ENCODE measurements around the gene PRDX1.
"Not testable (repeated sequence)": the region's sequence is repeated elsewhere in the genome, so short reads cannot be mapped to it uniquely, and the experiment has no call there.

Gene PRDX1

DNA sequence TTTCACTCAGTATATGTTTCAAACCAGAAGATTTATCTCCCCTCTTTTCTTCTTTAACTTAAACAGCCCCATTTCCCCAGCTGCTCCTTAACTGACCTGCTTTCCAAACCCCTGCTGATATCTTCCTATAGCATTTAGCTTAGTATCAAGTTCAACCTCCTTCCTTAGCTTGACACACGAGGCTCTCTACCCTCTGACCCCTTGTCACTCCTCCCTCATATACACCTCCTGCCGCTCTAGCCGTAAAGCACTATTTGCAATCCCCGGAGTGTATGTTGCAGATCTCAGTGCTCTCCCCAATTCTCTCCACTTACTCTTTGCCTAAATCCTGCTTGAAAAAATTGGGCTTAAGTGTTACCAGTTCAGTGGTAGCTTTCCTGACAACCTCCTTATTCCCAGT lies 15.2 kb upstream of the PRDX1 start:
- DNase-seq (ENCODE audit: low read depth in 2 of 3, low spot score in 2 of 3): no peak

DNA sequence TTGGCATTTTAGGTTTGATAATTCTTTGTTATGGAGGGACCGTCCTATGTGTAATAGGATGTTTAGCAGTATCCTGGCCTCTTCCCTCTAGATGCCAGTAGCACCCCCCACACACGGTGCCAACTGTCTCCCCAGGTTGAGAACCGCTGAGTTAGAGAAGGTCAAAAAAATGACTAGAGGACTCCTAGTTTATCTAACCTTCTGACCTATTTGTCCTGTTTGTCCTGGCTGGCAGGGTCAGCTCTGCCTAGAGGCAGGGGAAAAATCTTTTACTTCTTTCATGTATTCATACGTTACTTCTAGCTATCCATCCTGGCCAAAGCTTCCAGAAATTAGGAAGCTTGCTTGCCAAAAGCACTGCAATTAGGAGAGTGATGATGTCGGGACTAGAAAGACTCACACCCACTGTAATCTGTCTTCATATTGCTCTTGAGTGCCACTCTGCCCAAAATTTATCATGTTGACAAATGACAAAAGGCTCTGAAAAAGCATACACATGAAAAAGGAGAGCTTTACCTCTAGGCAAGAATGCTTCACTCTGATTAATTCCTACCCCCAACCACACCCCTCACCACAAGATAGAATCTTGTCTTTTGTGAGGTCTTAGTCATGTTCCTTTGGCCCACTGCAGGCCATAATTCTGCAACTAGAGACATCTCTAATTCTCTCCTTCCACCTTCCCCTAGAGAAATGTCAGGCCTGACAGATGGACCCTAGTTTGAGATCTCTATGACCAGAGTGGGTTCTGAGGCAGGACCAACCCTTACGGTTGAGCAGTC lies 14.5 kb upstream of the PRDX1 start:
- DNase-seq (ENCODE audit: low read depth in 2 of 3, low spot score in 2 of 3): no peak

DNA sequence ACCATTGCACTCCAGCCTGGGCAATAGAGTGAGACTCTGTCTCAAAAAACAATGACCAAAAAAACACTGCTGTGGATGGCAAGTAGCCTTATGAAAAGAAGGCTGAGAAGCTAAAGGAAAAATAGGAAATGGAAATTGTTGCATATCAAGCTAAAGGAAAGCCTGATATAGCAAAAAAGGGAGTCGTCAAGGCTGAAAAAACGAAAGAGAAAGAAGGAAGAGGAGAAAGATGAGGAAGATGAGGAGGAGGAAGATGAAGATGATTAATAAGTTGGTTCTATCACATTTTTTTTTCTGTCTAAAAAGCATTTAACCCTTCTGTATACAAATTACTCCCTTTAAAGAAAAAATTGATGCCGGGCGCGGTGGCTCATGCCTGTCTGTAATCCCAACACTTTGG lies 10.2 kb upstream of the PRDX1 start:
- DNase-seq (ENCODE audit: low read depth in 2 of 3, low spot score in 2 of 3): no peak

DNA sequence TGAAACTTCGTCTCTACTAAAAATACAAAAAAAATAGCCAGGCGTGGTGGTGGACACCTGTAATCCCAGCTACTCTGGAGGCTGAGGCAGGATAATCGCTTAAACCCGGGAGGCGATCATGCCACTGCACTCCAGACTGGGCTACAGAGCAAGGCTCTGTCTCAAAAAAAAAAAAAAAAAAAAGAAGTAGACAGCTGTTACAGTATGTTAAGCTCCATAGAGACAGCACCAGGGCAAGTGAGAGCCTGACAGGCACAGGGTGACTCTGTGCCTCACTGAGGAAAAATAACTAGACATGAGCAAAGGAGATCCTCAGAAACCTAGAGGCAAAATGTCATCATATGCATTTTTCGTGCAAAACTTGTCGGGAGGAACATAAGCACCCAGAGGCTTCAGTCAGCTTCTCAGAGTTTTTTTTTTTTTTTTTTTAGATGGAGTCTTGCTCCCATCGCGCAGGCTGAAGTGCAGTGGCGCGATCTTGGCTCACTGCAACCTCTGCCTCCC lies 9.0 kb upstream of the PRDX1 start:
- no peak for DNase-seq (ENCODE audit: low read depth in 2 of 3, low spot score in 2 of 3)

DNA sequence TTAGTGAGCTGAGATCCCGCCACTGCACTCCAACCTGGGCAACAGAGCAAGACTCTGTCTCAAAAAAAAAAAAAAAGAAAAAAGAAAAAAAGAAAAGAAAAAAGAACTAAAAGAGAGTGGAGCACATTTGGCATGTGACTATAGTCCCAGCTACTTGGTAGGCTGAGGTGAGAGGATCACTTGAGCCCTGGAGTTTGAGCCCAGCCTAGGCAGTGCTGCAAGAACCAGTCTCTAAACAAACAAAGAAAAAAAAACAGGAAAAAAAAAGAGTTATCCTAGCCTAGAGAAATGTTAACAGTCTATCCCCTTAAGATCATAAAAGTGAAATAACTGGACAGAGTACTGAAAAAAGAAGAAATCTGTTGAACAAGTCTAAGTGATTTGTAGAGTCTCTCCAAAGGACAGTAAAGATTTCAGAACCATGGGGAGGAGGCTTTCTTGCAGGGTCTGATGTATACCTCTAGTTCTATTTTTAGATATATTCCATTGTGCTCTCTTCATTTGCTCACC lies 4.5 kb upstream of the PRDX1 start:
- DNase-seq (ENCODE audit: low read depth in 2 of 3, low spot score in 2 of 3): no peak

DNA sequence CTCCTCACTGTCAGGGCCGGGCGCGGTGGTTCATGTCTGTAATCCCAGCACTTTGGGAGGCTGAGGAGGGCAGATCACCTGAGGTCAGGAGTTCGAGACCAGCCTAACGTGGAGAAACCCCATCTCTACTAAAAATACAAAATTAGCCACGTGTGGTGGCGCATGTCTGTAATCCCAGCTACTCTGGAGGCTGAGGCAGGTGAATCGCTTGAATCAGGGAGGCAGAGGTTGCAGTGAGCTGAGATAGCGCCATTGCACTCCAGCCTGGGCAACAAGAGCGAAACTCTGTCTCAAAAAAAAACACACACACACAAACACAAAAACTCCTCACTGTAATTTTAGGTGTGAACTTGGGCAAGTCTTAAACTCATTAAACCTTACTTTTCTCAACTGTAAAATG lies 2.3 kb upstream of the PRDX1 start:
- not testable (repeated sequence) for DNase-seq (ENCODE audit: low read depth in 2 of 3, low spot score in 2 of 3)

DNA sequence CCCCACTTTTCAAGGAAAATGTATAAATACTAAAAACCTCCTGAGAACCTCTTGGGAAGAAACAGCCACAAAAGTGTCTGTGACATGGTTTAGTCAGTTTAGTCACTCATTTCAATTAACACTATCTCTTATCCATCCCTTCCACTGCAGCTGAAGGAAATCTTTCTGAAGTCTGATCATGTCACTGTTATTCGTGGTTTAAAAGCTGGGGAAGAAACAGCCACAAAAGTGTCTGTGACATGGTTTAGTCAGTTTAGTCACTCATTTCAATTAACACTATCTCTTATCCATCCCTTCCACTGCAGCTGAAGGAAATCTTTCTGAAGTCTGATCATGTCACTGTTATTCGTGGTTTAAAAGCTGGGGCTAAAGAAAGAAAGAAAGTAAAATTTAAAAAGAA lies 1.8 kb upstream of the PRDX1 start:
- not testable (repeated sequence) for DNase-seq (ENCODE audit: low read depth in 2 of 3, low spot score in 2 of 3)

DNA sequence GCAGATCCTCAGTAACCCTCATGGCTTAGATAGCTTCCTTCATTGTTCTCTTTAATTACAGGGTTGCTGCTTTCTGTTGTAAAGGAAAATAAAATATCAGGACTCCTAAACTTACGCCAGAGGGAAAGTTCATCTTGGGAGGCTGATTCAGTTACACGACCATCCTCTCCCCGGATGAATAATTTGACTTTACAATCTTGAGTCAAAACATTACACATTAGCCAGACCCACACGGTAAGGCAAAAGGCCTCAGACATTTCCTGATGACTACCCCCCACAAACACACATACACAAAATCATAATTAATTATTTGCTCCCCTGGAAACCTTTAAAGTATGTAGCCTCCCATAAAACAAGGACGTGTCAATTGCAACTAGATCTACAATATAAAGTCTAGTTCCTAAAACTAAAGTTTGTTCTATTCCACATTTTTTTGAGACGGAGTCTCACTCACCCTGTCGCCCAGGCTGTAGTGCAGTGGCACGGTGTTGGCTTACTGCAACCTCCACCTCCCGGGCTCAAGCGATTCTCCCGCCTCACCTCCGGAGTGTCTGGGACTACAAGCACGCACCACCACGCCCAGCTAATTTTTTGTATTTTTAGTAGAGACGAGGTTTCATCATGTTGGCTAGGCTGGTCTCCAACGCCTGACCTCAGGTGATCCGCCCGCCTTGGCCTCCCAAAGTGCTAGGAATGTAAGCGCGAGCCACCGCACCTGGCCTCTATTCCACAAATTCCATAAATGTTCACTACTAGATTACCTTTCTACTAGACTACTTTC lies 830 bp upstream of the PRDX1 start:
- DNase-seq (ENCODE audit: low read depth in 2 of 3, low spot score in 2 of 3): no peak

DNA sequence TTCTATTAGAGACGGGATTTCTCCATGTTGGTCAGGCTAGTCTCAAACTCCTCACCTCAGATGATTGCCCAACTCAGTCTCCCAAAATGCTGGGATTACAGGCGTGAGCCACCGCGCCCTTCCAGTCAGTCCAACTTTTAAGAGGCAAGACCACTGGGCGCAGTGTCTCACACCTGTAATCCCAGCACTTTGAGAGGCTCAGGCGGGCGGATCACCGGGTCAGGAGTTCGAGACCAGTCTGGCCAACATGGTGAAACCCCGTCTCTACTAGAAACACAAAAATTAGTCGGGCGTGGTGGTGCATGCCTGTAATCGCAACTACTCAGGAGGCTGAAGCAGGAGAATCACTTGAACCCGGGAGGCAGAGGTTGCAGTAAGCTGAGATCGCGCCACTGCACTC lies 1.9 kb downstream of the PRDX1 start:
- DNase-seq (ENCODE audit: low read depth in 2 of 3, low spot score in 2 of 3): not testable (repeated sequence)

DNA sequence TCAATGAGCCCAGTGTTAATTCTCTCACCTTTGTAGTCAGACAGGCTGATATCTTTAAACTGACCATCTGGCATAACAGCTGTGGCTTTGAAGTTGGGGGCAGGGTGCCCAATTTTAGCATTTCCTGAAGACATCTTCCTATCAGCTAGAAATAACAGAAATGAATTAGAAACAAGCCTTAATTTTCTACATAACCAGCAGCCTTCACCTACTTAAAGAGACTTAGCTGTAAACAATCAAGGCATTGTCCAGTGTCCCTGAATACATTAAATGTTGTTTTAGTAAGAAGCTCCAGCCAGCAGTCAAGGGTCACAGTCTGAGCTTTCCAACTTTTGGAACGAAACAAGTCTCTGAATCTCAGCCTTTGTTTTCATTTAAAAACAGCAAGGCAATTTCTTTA lies 2.8 kb downstream of the PRDX1 start:
- DNase-seq (ENCODE audit: low read depth in 2 of 3, low spot score in 2 of 3): no peak

DNA sequence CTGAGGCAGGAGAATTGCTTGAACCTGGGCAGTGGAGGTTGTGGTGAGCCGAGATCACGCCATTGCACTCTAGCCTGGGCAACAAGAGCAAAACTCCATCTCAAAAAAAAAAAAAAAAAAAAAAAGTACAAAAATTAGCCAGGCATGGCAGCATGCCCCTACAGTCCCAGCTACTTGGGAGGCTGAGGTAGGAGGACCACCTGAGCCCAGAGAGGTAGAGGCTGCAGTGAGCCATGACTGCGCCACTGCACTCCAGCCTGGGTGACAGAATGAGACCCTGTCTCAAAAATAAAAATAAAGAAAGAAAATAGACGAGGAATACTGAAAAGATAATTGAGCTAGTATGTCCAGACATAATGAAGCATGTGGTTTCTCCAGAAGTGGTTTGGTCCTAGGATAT lies 3.3 kb downstream of the PRDX1 start:
- DNase-seq (ENCODE audit: low read depth in 2 of 3, low spot score in 2 of 3): not testable (repeated sequence)

DNA sequence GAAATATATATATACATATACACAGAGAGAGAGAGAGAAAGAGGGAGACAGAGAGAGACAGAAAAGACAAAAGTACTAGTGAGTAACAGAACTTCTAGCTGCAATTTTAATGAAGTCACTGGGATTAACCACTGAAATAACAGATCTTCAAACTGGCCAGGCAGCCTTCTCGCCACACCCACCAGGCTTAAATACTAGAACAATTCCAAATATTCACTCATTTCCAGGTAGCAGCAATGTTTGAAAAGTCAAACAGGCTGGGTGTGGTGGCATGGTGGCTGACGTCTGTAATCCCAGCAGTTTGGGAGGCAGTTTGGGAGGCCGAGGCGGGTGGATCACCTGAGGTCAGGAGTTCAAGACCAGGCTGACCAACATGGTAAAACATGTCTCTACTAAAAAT lies 5.2 kb downstream of the PRDX1 start:
- DNase-seq (ENCODE audit: low read depth in 2 of 3, low spot score in 2 of 3): no peak

DNA sequence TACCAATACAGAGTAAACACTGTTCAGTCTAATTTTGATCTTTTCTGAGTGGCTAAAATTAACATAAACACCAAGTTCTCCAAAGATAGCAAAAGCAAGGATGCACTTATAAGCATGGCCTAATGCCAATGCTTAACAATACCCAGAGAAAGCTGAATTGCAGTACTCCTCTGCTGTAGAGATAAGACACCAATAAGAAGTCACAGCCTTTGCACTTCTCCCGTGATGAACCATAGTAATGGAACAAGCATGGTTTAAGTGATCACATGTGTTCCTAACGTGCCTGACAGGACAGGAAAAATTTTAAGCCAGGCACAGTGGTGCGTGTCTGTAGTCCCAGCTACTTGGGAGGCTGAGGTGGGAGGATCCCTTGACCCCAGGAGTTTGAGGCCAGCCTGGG lies 5.6 kb downstream of the PRDX1 start:
- no peak for DNase-seq (ENCODE audit: low read depth in 2 of 3, low spot score in 2 of 3)

DNA sequence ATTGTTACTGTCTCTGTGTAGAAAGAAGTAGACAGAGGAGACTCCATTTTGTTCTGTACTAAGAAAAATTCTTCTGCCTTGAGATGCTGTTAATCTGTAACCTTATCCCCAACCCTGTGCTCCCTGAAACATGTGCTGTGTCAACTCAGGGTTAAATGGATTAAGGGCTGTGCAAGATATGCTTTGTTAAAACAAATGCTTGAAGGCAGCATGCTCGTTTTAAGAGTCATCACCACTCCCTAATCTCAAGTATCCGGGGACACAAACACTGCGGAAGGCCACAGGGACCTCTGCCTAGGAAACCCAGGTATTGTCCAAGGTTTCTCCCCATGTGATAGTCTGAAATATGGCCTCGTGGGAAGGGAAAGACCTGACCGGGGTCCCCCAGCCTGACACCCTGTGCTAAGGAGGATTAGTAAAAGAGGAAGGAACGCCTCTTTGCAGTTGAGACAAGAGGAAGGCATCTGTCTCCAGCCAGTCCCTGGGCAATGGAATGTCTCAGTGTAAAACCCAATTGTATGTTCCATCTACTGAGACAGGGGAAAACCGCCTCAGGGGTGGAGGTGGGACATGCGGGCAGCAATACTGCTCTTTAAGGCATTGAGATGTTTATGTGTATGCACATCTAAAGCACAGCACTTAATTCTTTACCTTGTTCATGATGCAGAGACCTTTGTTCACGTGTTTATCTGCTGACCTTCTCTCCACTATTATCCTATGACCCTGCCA lies 8.0 kb downstream of the PRDX1 start:
- not testable (repeated sequence) for DNase-seq (ENCODE audit: low read depth in 2 of 3, low spot score in 2 of 3)

DNA sequence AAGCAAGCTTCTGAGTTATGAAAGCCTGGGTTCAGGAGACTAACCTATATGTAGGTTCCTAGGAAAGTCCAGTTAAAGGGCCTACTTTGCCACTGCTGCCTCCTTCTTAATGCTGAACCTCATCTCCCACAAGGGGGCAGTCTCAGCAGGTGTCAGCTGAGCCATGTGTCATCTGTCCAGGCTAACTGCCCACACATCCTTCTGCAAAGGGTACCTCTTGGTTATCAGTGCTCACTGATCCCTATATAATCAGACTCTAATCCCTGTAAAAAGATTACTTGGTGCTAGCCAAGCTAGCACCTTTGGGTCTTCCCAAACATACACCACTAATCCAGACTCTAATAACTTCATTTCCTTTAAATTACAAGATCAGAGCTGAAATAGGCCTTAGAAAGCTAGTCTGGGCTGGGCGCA lies 9.0 kb downstream of the PRDX1 start:
- no peak for DNase-seq (ENCODE audit: low read depth in 2 of 3, low spot score in 2 of 3)

DNA sequence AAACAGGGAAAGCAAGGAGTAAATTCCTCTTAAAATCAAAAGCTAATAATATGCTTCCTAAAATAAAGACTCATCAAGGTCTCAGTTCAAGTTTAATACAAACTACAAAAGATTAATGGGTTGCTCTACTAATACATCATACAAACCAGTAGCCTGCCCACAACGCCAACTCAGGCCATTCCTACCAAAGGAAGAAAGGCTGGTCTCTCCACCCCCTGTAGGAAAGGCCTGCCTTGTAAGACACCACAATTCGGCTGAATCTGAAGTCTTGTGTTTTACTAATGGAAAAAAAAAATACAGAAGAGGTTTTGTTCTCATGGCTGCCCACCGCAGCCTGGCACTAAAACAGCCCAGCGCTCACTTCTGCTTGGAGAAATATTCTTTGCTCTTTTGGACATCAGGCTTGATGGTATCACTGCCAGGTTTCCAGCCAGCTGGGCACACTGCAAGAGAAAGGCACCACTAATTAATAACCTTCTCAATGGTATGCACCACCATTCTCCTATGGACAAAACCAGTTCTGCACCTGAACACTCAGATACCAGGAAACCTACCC lies 10.6 kb downstream of the PRDX1 start:
- no peak for DNase-seq (ENCODE audit: low read depth in 2 of 3, low spot score in 2 of 3)

DNA sequence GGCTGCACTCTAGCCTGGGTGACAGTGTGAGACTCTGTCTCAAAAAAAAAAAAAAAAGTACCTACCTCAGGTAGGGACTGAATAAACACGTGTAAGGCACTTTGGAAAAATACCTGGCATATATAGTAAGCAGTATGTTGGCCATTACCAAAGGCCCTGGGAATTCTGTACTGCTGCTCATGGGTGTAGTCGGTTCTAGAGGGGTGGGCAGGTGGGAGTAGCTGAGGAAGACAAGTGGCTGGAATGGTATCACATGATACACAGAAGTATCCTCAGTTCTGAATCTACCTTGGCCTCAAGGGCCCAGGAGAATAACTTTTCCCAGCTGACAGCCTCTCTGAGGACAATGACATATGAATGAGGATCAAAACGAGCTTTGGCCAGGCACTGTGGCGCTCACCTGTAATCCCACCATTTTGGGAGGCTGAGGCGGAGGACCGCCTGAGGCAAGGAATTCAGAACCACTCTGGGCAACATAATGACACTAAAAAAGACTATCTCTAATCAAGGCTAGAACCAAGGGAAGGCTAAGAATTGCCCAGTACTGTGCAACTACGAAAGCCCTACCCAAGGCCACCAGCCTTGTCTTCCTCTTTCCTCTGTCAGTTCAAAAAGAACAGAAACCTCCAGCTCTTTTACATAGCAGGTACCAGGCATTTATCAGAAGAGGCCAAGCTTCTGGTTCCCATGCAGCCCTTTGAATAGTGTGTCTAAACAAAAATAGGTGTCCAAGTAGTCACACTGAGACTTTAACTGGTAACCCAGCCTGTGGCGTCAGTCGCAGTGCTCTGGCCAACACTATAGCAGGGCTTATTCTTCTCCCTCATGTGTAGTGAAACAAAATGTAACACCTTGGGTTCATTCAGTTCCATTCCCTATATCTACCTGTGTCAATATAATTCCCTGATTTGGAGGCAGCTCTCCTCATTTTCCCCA lies 11.4 kb downstream of the PRDX1 start:
- DNase-seq (ENCODE audit: low read depth in 2 of 3, low spot score in 2 of 3): no peak

DNA sequence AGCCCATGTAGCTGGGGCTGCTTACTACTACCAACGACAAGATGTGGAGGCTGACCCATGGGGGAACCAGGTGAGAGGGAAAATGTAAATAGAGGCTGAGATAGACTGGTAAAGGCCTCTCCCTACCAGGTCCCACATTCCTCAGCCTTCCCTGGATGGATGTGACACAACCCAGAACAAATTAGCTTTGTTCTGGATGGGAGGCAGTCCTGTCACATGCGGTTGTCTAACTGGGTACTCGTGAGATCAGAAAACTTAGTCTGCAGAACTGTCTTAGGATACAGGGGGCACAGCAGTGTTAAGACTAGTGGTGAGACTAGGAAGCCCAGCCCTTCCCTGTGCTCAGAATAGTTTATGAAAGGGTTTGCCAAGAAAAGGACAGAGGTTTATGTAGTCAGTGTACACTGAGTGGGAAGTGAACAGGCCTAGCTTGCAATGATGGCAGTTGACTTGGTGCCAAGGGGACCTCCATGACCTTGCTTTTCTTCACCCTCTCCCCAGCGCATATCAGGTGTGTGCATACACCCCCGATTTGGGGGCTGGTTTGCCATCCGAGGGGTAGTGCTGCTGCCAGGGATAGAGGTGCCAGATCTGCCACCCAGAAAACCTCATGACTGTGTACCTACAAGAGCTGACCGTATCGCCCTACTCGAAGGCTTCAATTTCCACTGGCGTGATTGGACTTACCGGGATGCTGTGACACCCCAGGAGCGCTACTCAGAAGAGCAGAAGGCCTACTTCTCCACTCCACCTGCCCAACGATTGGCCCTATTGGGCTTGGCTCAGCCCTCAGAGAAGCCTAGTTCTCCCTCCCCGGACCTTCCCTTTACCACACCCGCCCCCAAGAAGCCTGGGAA lies 13.2 kb downstream of the PRDX1 start:
- DNase-seq (ENCODE audit: low read depth in 2 of 3, low spot score in 2 of 3): no peak

DNA sequence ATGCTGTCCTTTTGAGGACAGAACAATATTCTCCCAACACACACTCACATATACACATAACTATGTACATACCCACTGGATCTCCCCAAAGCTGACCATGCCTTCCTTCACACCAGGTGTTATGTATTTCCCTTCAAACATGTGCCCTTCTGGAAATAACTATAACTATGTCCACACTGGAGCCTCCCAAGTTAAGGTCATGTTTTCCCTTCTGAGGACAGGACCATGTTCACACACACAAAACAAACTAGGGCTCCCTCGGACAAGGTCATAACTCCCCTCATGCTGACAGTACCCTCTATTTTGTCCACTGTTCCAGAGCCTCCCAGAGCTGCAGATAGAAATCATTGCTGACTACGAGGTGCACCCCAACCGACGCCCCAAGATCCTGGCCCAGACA lies 13.8 kb downstream of the PRDX1 start:
- no peak for DNase-seq (ENCODE audit: low read depth in 2 of 3, low spot score in 2 of 3)

All from activated CD8-positive, alpha-beta memory T cell treated with anti-CD3 and anti-CD28 coated beads for 48 hours (primary cell).